Stimulated activated CD4-positive, alpha-beta T cell treated with anti-CD3 and anti-CD28 coated beads, Interleukin-4, amount 100 ng/mL, for 48 hours (primary cell): ENCODE results near the gene TNFRSF13B.
"Not testable (repeated sequence)": the region's sequence is repeated elsewhere in the genome, so short reads cannot be mapped to it uniquely, and the experiment has no call there.

Experiments used
- DNase-seq, 2 donors: peaks; one replicate each; pipeline ENCODE4 v3.0.0-alpha.2; 2020; ENCODE audit warnings: low read depth in 2 of 2

Gene TNFRSF13B

GRCh38 chr17:16961022-16961421 lies 10.9 kb downstream of the TNFRSF13B start:
- DNase-seq = not testable (repeated sequence)

DNA sequence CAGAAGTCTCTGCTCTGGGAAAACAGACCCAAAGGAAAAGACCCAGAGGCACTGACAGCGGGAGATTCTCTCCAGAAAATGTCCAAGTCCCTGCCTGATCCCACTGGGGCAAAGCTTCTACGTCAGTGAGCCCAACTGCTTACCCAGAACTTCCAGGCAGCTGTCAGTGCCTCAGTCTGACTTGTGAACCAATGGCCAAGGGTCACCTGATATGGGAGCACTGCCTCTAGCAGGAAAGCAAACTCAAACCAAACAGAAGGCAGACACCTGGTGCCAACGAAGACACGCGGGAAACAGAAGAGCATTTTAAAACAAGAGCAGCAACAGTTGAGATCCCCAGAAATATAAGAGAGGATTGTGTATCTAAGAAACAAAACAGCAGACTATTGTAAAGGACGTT lies 16.9 kb downstream of the TNFRSF13B start:
- not testable (repeated sequence) for DNase-seq

- no peak for DNase-seq
Observed at GRCh38 chr17:16954521-16954920, 17.4 kb downstream of the TNFRSF13B start.

GRCh38 chr17:16953841-16954240 lies 18.1 kb downstream of the TNFRSF13B start:
- no peak for DNase-seq

GRCh38 chr17:16953347-16953746 lies 18.6 kb downstream of the TNFRSF13B start:
- no peak for DNase-seq

DNA sequence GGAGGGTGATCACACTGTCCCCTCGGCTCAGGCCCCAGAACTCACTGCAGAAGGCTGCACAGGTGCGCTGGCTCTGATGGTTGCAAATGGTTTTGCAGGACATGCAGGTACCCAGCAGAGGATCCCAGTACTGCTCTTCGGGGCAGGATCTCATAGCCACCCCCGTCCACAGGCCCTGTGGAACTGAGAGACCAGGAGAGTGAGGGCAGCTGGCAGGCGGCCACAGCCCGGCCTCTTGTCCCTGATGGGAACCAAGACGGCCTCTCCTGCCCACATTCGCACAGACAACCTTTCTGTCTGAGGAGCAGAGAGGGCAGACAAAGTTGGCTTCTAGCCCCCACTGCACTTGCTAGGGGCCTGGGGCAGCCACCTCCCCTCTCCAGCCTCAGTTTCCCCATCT lies 19.5 kb downstream of the TNFRSF13B start:
- DNase-seq = no peak

DNA sequence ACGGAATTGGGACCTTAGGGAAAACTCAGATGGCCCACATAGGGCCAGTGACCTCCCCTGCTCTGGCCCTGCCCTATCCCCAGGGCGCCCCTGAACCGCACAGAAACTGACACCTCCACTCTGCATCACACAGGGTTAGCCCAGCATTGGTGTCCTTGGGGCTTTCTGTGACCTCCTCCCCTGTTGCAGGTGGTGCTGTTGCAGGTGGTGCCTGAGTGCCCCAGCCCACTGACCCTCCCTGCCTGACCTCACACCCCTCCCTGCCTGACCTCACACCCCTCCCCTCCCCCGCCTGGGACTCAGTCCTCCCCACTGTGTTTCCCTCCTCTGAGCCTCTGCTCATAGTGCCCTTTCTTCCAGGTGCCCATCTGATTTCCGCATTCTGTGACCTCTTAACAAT lies 21.4 kb downstream of the TNFRSF13B start:
- no peak for DNase-seq

DNA sequence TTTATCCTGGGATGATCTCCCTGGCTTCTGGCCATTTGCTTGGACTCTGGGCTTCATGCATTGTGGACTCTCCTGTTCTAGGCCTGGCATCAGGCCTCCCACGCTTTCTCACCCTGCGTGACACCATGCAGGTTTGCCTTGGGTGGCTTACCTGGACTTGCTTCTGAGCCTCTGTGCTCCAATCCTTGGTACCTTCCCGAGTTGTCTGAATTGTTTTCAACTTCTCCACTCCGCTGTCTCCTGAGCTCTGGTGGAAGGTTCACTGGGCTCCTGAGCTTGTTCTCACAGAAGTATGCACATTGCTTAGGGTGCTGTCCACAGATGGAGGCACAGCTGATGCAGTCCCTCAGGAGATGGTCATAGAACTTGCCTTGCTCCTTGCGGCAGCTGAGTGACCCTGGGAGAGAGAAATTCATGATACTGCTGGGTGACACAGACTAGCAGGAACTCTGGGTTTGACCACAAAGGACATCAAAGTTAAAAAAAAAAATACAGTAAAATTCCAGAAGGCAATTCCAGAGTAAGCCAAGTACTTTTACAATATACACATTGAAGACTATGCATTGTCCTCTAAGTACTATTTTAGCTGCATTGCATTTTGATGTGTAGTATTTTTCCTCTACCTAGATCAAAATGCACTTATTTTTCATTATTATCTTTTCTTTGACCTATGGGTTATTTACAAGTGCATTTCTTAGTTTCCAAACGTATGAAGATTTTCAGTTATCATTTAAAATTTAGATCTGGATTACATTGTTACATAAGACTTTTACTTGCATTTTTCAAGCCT lies 23.1 kb downstream of the TNFRSF13B start:
- DNase-seq = no peak

DNA sequence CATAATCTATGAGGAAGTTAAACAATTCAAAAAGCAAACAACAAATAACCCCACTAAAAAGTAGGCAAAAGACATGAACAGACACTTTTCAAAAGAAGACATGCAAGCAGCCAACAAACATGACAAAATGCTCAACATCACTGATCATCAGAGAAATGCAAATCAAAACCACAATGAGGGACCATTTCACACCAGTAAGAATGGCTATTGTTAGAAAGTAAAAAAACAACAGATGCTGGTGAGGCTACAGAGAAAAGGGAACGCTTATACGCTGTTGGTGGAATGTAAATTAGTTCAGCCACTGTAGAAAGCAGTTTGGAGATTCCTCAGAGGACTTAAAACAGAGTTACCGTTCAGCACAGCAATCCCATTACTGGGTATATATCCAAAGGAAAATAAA lies 24.4 kb downstream of the TNFRSF13B start:
- no peak for DNase-seq

GRCh38 chr17:16945663-16946218 lies 26.2 kb downstream of the TNFRSF13B start:
- no peak for DNase-seq

- no peak for DNase-seq
Observed at GRCh38 chr17:16945136-16945482, 26.8 kb downstream of the TNFRSF13B start.

- no peak for DNase-seq
Observed at GRCh38 chr17:16944334-16945135, 27.4 kb downstream of the TNFRSF13B start.

DNA sequence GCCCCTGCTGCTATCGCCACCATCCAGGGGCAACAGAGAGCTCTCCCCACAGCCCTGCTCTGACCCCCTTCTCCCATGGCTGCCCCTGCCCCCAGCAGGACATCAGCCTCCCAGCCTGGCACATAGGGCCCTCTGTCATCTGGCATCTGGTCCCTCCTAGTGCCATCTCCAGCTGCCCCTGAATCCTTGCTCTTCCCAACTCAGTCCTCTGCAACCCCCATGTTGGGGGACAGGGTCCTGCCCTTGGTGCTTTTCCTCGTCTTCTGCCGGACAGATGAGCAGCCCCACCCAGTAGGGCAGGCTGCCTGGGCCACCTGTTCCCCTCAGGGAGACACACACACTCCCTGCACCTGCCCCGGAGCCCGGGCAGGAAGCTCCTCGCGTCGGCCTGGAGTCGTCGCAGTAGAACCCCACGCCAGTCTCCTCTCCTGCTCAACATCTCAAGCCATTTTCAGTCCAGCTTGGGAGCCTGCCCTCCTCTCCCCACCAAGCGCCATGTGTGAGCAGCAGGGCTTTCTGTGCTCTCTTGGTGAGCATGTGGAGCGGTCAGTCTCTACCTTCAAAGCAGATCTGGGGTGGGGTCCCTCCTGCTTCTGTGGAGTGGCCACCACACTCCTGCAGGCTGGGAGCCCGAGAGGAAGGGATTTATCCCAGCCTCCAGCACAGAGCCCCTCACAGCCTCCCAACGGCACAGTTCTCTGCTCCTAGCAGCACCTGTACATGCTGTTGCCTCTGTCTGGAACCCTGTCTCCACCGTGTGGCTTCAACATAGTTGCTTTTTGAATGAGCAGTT lies 28.2 kb downstream of the TNFRSF13B start:
- DNase-seq = no peak

- no peak for DNase-seq
Observed at GRCh38 chr17:16943032-16943352, 28.9 kb downstream of the TNFRSF13B start.

DNA sequence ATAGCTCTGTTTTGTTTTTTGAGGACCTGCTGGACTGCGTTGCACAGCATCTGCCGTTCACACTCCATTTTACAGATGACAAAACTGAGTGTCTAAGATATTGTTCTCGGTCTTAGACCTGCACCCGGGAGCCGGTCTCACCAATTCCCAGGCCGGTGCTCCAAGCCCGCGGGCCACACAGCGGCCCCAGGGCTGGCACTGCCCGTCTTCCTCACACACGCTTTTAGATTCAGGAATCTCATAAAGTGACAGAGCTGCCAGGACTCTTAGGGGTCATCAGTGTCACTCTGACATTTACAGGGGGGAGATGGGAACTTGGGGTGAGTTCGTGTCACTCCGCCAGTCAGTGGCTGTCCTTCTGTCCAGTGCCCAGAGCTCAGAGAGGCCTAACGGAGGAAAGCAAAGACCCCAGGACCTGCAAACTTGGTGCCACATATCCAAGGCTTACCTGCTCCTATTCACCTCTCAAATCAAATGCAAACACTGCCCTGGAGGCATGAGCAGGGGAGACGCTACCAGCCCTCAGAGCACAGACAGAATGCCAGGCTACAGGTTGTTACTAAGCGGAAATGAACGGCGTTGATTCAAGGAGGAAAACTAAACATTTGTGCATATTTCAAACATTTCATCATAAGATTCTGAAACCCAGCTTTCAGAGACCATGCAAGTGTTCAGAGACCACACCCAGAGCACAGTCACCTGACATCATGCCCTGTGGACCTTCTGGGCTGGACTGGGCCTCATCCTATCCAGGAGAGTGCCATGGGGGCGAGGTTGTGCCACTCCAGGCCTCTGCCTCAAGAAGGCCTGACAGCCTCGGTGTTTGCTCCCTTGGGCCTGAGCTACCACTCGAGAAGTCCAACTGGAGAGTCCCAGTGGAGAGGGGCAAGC lies 29.5 kb downstream of the TNFRSF13B start:
- no peak for DNase-seq

GRCh38 chr17:16941072-16942036 lies 30.6 kb downstream of the TNFRSF13B start:
- DNase-seq = no peak

DNA sequence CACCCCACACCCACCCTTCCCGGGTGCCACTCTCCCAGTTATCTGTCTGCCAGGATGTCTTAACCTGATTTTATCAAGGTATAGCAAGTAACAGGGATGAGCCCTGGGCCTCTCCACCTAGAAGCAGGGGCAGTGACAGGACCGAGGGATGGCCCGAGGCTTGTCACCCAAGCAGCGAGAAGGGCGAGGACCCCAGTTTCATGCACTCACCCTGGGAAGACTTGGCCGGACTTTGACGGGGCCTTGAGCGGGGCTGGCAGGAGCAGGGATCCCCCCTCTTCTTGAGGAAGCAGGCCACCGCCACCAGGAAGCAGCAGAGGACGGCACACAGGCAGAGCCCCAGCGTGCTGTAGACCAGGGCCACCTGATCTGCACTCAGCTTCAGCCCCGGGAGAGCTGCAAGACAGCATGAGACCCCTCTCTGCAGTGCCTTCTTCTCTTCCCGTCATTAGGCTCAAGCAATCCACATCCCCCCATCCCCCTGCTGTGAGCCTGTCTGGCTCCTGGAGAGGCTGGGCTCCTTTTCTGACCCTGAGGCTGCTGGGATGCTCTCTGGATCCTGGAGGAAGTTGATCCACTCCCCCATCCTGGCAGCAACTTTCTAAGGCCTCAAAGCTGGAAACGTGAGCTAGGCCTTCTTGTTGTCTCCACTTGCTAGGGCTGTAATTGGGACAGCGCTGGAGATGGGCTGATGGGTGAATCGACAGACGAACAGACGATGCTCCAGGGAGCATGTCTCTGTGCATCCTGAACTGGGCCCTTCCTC lies 31.6 kb downstream of the TNFRSF13B start:
- no peak for DNase-seq

DNA sequence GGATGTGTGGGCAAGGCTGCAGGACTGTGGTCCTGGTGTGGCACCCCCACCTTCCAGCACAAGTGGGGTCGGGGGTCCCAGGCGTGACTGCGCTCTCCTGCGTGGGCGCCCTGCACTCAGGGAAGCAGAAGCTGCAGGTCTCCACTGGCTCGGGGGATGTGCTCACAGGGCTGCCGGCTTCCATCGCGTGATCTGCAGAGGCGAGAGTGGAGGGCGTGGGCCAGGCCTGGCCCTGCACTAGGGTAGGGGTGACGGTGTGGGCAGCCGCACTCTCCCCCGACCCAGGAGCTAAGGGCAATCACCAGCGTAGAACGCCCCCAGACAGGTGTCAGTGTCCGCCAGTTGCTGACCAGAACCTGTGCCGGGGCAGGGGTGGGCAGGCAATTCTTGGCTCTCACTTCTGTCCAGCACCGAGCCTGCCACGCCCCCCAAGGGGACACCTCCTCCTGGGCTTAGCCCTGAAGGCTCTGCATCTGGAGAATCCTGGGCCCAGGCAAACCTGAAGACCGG lies 32.3 kb downstream of the TNFRSF13B start:
- DNase-seq = no peak

DNA sequence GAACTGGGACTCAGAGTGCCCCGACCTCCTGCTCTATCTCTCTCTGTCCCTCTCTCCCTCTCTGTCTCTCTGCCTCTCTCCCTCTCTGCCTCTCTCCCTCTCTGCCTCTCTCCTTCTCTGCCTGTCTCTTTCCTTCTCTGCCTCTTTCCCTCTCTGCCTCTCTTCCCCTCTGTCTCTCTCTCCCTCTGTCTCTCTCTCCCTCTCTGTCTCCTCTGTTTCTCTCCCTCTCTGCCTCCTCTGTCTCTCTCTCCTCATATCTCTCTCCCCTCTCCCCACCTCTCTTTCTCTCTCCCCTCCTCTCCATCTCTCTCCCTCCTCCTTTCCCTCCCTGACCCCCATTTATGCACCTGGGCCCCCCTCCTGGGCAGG lies 32.7 kb downstream of the TNFRSF13B start:
- no peak for DNase-seq
